GM23338 (cell line): ENCODE results near the gene ANTKMT.

Experiments used
- CREB1 ChIP-seq: fragments of 250-450 bp; sonication (Bioruptor Pico); IDR thresholded peaks from 2 replicates; pipeline ENCODE4 v1.5.0; 2020; ENCODE audit warnings: low read depth, mild to moderate bottlenecking, moderate library complexity
- TF ChIP-seq, protein P1 (sequence below), 2 experiments: fragments of 200-600 bp in 1 of 2; sonication (generic) in 1 of 2; conservative IDR thresholded peaks; 2 replicates each; pipeline versions ENCODE4 v1.5.1 to v1.6.1; 2016 to 2017; ENCODE audit warnings: antibody characterized with exemption in 2 of 2, low read depth in 2 of 2, mild to moderate bottlenecking in 2 of 2, moderate library complexity in 1 of 2

DNA sequence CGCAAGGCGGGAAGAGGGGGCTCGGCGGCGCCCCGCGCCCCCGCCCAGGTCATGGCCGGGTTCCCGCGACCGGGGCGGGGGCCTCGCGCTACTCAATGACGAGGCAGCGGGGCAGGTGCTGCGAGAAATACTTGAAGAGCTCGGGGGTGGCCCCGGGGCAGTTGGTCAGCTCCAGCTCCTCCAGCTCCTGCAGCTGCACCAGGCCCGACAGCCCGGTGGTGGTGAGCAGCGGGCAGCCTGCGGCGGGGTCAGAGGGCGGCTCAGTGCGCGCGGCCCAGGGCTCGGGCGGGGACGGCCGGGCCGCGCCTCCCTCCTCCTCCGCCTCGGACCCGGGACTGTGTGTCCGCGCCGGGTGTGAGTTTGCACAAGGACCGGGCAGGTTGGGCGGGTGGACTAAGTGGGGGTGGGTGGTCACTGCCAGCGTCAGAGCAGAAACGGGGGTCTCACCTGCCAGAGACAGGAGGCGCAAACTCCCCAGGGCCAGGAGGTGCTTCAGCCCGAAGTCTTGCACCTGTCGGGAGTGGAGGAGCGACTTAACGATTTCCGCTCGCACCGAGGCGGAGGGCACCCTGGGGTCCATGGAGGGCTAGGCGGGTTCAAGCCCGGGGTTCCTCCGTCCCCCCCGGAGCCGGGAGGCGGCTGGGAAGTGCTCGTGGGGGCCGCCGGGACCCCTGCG is 26.6 kb upstream of the ANTKMT start:
- no peak for TF ChIP-seq CREB1 (CRISPR knock-in tag)
- TF ChIP-seq, protein P1, sequence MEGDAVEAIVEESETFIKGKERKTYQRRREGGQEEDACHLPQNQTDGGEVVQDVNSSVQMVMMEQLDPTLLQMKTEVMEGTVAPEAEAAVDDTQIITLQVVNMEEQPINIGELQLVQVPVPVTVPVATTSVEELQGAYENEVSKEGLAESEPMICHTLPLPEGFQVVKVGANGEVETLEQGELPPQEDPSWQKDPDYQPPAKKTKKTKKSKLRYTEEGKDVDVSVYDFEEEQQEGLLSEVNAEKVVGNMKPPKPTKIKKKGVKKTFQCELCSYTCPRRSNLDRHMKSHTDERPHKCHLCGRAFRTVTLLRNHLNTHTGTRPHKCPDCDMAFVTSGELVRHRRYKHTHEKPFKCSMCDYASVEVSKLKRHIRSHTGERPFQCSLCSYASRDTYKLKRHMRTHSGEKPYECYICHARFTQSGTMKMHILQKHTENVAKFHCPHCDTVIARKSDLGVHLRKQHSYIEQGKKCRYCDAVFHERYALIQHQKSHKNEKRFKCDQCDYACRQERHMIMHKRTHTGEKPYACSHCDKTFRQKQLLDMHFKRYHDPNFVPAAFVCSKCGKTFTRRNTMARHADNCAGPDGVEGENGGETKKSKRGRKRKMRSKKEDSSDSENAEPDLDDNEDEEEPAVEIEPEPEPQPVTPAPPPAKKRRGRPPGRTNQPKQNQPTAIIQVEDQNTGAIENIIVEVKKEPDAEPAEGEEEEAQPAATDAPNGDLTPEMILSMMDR (conservative IDR thresholded peaks at IDR 0.05; ENCODE audit: low read depth in 2 of 2), result no peak
